ENCODE results near the gene ADARB2.
"Not testable (repeated sequence)": the region's sequence is repeated elsewhere in the genome, so short reads cannot be mapped to it uniquely, and the experiment has no call there.

Gene ADARB2

DNA sequence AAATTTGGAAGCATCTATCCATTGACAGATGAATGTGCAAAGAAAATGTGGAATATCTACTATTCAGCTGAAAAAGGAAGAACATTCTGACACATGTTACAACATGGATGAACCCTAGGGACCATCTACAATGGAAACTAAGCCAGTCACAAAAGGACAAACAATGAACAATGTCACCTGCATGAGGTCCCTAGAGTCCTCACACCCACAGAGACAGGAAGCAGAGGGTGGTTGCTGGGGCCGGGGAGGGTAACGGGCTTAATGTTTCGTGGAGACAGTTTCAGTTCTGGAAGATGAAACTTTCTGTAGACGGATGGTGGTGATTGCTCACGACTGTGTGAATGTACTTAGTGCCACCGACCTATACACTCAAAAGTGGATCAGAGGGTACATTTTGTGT lies 282.9 kb downstream of the ADARB2 start:
- no peak for TF ChIP-seq ZNF274 (IDR thresholded peaks at IDR 0.05; ENCODE audit: low read depth, low read length)
- H3K4me3 ChIP-seq (ENCODE audit: low read length), result no peak overlapping the region

DNA sequence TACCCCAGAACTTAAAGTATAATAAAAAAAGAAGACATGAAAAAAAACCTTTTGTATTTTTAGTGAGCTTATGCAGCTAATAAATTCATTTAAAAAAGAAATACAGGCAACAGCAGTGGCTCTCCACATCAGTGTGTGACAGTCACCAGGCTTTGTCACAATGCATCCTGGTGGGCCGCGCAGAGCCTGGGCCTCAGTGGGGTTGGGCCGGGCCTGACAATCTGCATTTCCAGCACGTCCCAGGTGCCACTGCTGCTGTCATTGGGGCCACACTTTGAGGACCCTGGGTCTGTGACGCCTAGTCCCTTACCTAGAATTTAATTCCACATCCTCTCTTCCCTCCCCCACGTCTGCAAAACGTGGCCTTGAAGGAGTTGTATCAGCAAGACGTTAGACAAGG lies 284.5 kb downstream of the ADARB2 start:
- H3K4me3 ChIP-seq (ENCODE audit: low read length), result no peak overlapping the region
- no peak for TF ChIP-seq ZNF274 (IDR thresholded peaks at IDR 0.05; ENCODE audit: low read depth, low read length)

DNA sequence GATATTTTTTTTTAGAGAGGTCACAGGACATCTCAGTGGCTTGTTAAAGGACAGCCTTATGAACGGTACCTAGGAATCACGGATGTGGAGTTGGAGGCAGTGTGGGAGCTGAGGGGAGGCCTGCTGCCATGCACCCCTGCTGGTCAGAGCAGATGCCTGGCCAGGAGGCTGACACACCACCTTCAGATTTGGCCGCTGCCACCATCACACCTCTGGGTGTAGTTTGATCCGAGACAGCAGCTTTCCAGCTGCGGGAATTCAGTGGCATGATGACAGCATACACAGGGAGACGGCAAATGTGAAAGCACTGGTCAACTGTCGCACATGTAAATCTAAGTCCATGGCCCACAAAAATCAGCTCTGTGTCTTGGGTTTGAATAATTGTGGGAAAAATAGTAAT lies 285.4 kb downstream of the ADARB2 start:
- H3K4me3 ChIP-seq (ENCODE audit: low read length), result no peak overlapping the region
- TF ChIP-seq ZNF274 (IDR thresholded peaks at IDR 0.05; ENCODE audit: low read depth, low read length), result no peak

DNA sequence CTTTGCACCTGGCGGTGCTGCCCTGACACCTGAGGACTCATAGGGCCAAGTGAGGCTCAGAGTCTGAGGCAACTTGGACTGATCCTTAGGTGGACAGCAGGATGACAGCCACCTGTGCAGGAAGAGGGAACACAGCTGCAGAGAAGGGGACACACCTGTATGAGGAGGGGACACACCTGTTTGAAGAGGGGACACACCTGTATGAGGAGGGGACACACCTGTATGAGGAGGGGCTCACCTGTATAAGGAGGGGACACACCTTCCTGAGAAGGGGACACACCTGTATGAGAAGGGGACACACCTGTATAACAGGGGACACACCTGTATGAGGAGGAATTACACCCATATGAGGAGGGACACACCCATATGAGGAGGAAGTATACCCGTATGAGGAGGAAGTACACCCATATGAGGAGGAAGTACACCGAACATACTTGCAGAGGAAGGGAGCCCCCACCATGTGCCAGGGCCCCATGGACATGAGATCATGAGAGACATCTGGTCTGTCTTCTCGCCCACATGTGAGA lies 285.9 kb downstream of the ADARB2 start:
- no peak for TF ChIP-seq ZNF274 (IDR thresholded peaks at IDR 0.05; ENCODE audit: low read depth, low read length)
- no peak overlapping the region for H3K4me3 ChIP-seq (ENCODE audit: low read length)

DNA sequence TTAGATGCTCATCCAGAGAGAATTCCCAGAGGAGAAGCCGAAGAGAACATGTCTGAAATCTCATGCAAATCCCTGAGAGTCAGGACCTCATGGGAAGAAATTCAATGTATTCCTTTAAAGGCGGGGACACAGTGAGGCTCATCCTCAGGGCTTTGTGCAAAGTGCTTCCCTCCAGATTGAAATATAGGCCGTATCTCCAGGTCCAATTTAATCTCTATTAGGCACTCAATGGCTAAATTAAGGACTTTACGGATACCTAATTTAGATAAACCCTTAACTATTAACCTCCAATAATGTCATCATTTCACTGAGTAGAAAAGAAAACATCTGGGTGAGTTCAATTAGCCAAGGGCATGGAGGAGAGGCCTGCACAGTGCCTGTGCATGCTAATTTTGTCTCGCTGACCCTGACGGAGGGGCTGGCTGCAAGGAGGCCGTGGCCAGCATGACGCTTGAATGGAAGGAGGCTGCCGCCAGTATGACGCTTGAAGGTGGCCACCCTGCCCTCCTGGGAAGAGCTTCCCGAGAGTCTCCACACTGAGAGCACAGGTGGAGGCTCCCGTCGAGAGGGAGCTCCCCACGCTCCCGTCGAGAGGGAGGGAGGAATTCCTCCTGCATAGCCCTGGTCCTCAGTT lies 287.6 kb downstream of the ADARB2 start:
- H3K4me3 ChIP-seq (ENCODE audit: low read length), result no peak overlapping the region
- no peak for TF ChIP-seq ZNF274 (IDR thresholded peaks at IDR 0.05; ENCODE audit: low read depth, low read length)

DNA sequence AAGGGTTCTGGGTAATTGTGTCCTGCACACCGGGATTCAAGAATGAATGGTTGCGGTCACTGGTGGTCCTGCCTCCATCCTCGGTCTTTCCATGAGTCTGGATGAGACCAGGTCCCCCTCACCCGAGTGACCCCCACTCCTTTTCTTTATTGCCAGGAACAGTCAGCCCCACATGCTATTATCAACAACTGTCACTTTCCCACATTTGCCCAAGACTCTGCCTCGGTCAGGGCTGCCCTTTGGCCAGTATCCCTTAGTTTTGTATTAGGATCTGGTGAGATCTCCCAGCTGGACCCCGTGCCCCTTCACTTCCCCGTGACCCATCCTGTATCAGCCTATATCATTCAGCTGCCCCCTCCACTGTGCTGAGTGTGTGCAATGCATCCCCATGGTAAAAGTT lies 288.3 kb downstream of the ADARB2 start:
- TF ChIP-seq ZNF274 (IDR thresholded peaks at IDR 0.05; ENCODE audit: low read depth, low read length), result no peak

DNA sequence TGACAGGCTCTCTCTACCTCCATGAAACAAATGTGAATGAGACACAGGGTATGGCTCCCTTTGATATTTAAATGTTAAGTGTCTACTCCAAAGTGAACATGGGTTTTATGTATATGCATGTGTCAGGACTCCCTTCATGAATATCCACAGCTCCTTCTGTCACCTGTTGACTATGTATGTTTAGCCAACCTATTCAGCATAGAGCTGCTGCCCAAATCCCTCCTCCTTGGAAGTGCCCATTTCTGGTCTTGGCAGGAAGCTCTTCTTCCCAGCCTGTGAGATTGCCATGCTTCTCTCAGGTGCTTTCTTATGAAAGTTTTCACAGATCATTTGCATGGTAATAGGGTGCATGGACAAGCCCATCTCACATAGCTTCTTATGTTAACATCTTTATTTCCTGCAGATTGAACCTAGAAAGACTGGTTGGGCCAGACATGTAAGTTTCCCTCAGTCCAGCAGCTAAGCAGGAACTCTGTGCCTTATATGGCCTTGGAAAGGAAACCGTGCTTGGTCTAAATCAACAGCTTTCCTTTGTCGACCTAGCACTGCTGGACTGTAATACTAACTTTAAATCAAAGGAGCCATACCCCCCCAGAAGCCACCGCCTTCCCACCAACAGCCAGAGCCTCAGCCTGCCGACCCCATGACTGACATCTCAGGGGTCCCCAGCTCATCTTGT lies 288.9 kb downstream of the ADARB2 start:
- no peak overlapping the region for H3K4me3 ChIP-seq (ENCODE audit: low read length)
- no peak for TF ChIP-seq ZNF274 (IDR thresholded peaks at IDR 0.05; ENCODE audit: low read depth, low read length)

More for the DNA sequence above, 288.3 kb downstream of the ADARB2 start:
- no peak overlapping the region for H3K4me3 ChIP-seq (ENCODE audit: low read length)

DNA sequence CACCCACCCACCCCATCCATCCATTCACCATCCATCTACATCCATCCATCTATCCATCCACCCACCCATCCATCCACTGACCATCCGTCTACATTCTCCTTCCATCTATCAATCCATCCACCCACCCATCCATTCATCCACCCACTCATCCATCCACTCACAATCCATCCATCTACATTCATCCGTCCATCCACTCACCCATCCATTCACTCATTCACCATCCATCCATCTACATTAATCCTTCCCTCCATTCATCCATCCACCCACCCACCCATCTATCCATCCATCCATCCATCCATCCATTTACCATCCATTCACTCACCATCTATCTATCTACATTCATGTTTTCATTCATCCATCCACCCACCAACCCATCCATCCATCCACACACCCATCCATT lies 292.5 kb downstream of the ADARB2 start:
- no peak for TF ChIP-seq ZNF274 (IDR thresholded peaks at IDR 0.05; ENCODE audit: low read depth, low read length)
- no peak overlapping the region for H3K4me3 ChIP-seq (ENCODE audit: low read length)

DNA sequence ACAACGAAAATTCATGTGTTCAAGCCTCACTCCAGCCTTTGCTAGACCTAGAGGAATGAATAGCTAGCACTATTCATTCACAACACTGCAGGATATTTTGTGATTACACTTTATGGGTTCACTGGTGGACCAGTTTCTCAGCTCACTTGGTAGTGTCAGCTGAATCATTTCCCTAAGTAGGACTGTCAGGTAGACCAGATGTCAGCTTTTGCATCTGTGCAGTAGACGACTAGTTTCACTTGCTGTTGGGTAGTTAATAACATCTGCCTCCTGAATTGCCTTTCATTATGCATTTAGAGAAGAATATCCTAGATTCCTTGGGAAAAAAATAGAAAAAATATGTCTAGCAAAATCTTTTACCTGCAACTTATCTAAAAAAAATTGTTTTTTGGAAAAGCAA lies 296.4 kb downstream of the ADARB2 start:
- no peak for TF ChIP-seq ZNF274 (IDR thresholded peaks at IDR 0.05; ENCODE audit: low read depth, low read length)
- H3K4me3 ChIP-seq (ENCODE audit: low read length), result no peak overlapping the region

DNA sequence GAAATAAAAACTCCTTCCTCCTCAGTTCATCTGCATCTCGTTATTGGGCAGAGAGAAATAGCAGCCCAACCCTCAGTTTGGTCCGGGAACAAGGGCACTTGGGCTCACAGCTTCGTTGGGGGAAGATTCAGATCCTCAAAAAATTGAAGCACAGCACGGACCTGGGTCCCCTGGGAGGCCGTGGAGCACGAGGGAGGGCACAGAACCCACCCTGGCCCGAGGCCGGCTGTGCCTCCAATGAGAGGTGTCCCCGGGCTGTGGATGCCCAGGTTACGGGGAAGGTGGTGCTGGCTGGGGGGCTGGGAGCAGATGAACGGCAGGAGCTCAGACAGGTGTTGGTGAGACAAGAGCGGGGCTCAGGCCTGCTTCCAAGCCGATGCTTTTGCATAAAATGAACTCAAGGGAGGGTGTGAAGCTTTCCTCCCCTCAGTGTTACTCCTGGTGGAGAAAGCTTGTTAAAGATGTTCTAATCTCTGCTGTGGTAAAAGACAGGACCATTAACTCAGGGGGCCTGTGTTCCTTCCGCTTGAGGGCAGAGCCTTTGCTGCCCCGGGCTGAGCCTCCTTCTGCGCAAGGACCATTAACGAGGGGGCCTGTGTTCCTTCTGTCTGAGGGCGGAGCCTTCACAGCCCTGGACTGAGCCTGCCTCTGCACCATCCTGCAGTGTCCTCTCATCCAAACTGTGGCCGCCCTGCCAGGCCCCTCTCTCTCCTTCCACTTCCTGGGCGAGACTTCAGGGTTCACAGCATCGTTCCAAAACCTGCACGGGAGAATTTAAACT lies 302.2 kb downstream of the ADARB2 start:
- H3K4me3 ChIP-seq (ENCODE audit: low read length), result no peak overlapping the region
- TF ChIP-seq ZNF274 (IDR thresholded peaks at IDR 0.05; ENCODE audit: low read depth, low read length), result no peak

DNA sequence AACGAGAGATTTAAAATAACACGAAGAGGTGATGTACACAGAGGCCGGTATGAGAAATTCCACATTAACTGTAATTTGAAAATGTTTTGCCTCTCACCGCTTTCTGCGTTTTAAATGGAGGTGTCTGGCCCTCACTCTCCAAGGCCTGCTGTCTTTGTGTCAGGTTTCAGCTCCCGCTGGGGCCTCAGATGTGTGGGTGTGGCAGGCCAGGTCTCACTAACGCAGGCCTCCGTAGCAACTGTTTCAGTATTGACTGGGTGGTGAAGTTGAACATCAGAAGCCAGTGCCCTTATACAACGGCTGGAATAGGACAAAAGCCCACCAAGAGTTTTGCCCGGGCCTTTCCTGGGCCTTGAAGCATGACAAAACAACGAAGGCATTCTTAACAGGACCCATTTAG lies 303.1 kb downstream of the ADARB2 start:
- no peak for TF ChIP-seq ZNF274 (IDR thresholded peaks at IDR 0.05; ENCODE audit: low read depth, low read length)
- H3K4me3 ChIP-seq (ENCODE audit: low read length), result no peak overlapping the region

DNA sequence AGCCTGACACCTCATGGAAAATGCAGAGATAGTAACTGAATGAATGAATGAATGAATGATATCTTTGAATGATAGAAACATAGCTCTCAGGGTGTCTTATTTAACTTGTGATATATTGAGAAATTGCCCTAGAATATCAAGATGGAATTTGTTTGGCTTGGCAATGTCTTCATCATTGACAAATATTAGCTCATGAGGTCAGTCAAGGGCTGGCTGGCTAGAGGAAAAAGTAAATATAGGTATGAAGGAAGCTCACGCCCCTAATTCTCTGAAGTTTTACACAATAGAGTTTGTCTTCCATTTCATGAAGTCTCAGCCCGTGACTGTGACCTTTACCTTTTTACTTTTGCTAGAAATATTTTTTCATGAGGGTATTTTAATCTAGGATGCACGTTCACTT lies 305.2 kb downstream of the ADARB2 start:
- no peak for TF ChIP-seq ZNF274 (IDR thresholded peaks at IDR 0.05; ENCODE audit: low read depth, low read length)
- H3K4me3 ChIP-seq (ENCODE audit: low read length), result no peak overlapping the region

DNA sequence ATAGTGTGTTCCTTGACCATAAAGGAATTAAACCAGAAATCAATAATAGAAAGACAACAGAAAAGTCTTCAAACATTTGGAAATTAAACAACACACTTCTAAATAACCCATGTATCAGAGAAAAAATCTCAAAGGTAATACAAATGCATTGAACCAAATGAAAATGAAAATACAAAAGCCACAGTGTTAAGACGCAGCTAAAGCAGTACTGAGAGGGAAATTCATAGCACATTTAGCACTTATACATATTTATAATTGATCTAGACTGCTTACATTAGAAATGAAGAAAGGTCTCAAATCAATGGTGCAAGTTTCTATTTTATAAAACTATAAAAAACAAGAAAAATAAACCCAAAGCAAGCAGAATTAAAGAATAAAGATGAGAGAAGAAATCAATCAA lies 306.1 kb downstream of the ADARB2 start:
- TF ChIP-seq ZNF274 (IDR thresholded peaks at IDR 0.05; ENCODE audit: low read depth, low read length), result no peak

DNA sequence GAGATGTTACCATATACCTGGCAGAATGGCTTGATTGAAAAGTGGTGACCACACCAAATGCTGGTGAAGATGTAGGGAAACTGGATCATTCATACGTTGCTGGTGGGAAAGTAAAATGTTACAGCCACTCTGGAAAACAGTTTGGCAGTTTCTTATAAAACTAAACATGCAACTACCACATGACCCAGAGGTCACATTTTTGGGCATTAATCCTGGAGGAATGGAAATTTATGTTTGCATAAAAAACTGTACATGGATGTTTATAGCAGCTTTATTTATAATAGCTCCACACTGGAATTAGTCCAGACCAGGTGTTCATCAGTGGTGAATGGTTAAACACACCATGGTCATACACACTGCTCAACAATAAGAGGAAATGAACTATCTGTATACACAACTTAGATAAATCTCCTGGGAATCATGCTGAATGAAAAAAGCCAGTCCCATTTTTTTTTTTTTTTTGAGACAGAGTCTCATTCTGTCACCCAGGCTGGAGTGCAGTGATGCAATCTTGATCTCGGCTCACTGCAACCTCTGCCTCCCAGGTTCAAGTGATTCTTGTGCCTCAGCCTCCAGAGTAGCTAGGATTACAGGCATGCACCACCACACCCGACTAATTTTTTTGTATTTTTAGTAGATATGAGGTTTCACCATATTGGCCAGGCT lies 309.7 kb downstream of the ADARB2 start:
- H3K4me3 ChIP-seq (ENCODE audit: low read length), result not testable (repeated sequence)

More for the DNA sequence above, 306.1 kb downstream of the ADARB2 start:
- no peak overlapping the region for H3K4me3 ChIP-seq (ENCODE audit: low read length)
